Measurements from ENCODE around the gene NAALADL2.

The NAALADL2 gene

GRCh38 chr3:175059788-175060187 is 200.7 kb downstream of the NAALADL2 start:
- Histone ChIP-seq H3K9ac (ENCODE audit: low read length) (no peak overlapping the region), H3K27ac (ENCODE audit: low read depth, low read length) (no peak overlapping the region), H3K4me3 (ENCODE audit: insufficient read depth, low read length, poor library complexity, severe bottlenecking) (no peak overlapping the region), H3K4me2 (ENCODE audit: low read depth, low read length, poor library complexity, severe bottlenecking) (no peak overlapping the region), H4K20me1 (ENCODE audit: low read depth, low read length) (no peaks in the 10 kb centered on the region), H3F3A (ENCODE audit: insufficient read depth) (no peaks in the 10 kb centered on the region), H2AFZ (ENCODE audit: low read depth, low read length, severe bottlenecking) (no peak overlapping the region), H3K36me3 (ENCODE audit: low read length) (no peaks in the 10 kb centered on the region), H3K27me3 (ENCODE audit: low read length) (no peaks in the 10 kb centered on the region), H3K9me3 (ENCODE audit: insufficient read depth, low read length) (no peaks in the 10 kb centered on the region), H3K9me2 (replicated peaks; ENCODE audit: insufficient read depth, low read length) (no peaks in the 10 kb centered on the region), H3K79me2 (ENCODE audit: insufficient read depth, low read length) (no peaks in the 10 kb centered on the region)
- TF ChIP-seq EZH2phosphoT487 (conservative IDR thresholded peaks at IDR 0.05; ENCODE audit: low read length) (no peak), CTCF (IDR thresholded peaks at IDR 0.05; ENCODE audit: insufficient read depth, low read length, poor library complexity, severe bottlenecking) (no peak)

- H3K9me2 ChIP-seq (replicated peaks; ENCODE audit: insufficient read depth, low read length) = no peaks in the 10 kb centered on the region
- no peak overlapping the region for H3K27ac ChIP-seq (ENCODE audit: low read depth, low read length)
- H4K20me1 ChIP-seq (ENCODE audit: low read depth, low read length) = no peaks in the 10 kb centered on the region
- TF ChIP-seq CTCF (IDR thresholded peaks at IDR 0.05; ENCODE audit: insufficient read depth, low read length, poor library complexity, severe bottlenecking) (no peak), EZH2phosphoT487 (conservative IDR thresholded peaks at IDR 0.05; ENCODE audit: low read length) (no peak)
- H3K36me3 ChIP-seq (ENCODE audit: low read length) = no peaks in the 10 kb centered on the region
- no peak overlapping the region for H3K4me2 ChIP-seq (ENCODE audit: low read depth, low read length, poor library complexity, severe bottlenecking)
- H3K4me3 ChIP-seq (ENCODE audit: insufficient read depth, low read length, poor library complexity, severe bottlenecking) = no peak overlapping the region
- H2AFZ ChIP-seq (ENCODE audit: low read depth, low read length, severe bottlenecking) = no peak overlapping the region
- H3F3A ChIP-seq (ENCODE audit: insufficient read depth) = no peaks in the 10 kb centered on the region
- H3K27me3 ChIP-seq (ENCODE audit: low read length) = no peaks in the 10 kb centered on the region
- H3K9ac ChIP-seq (ENCODE audit: low read length) = no peak overlapping the region
- H3K79me2 ChIP-seq (ENCODE audit: insufficient read depth, low read length) = no peaks in the 10 kb centered on the region
- no peaks in the 10 kb centered on the region for H3K9me3 ChIP-seq (ENCODE audit: insufficient read depth, low read length)
These were observed 206.4 kb downstream of the NAALADL2 start for GRCh38 chr3:175065497-175065896.

- no peaks in the 10 kb centered on the region for H3K79me2 ChIP-seq (ENCODE audit: insufficient read depth, low read length)
- H3K4me2 ChIP-seq (ENCODE audit: low read depth, low read length, poor library complexity, severe bottlenecking) = no peak overlapping the region
- no peaks in the 10 kb centered on the region for H3K36me3 ChIP-seq (ENCODE audit: low read length)
- H3F3A ChIP-seq (ENCODE audit: insufficient read depth) = no peaks in the 10 kb centered on the region
- H3K9me3 ChIP-seq (ENCODE audit: insufficient read depth, low read length) = no peaks in the 10 kb centered on the region
- TF ChIP-seq CTCF (IDR thresholded peaks at IDR 0.05; ENCODE audit: insufficient read depth, low read length, poor library complexity, severe bottlenecking) (no peak), EZH2phosphoT487 (conservative IDR thresholded peaks at IDR 0.05; ENCODE audit: low read length) (no peak)
- H3K4me3 ChIP-seq (ENCODE audit: insufficient read depth, low read length, poor library complexity, severe bottlenecking) = no peak overlapping the region
- H2AFZ ChIP-seq (ENCODE audit: low read depth, low read length, severe bottlenecking) = no peak overlapping the region
- no peaks in the 10 kb centered on the region for H3K9me2 ChIP-seq (replicated peaks; ENCODE audit: insufficient read depth, low read length)
- no peak overlapping the region for H3K9ac ChIP-seq (ENCODE audit: low read length)
- H3K27me3 ChIP-seq (ENCODE audit: low read length) = no peaks in the 10 kb centered on the region
- no peak overlapping the region for H3K27ac ChIP-seq (ENCODE audit: low read depth, low read length)
- H4K20me1 ChIP-seq (ENCODE audit: low read depth, low read length) = no peaks in the 10 kb centered on the region
These were observed 207.7 kb downstream of the NAALADL2 start for GRCh38 chr3:175066617-175067415.
